Measurements from ENCODE around the gene SFTA2. TPM values are rescaled to one million over a fixed set of nuclear protein-coding genes. Genes with fewer than 3 reads are reported as not detected.
"Not testable (repeated sequence)": the region's sequence is repeated elsewhere in the genome, so short reads cannot be mapped to it uniquely, and the experiment has no call there.

Gene SFTA2
- total RNA-seq, 4 donors from 2014 or later: 2.0 to 31.7 (median 6.4) TPM

GRCh38 chr6:30970946-30971345 is 39.0 kb upstream of the SFTA2 start:
- no peak for DNase-seq
- H3K27ac ChIP-seq: peak overlapping the region in 1 of 4 donors; percentile 68
- 49 to 58% methylated on average over 5 of the region's 5 CpGs for WGBS, 2 donors
- H3K4me1 ChIP-seq: peaks cover 0 to 12% (median 0%) of the 10 kb centered on the region in 3 donors
- intact Hi-C loops (cut with DNase I): no loop called here
- H3K36me3 ChIP-seq: no peaks in the 10 kb centered on the region
- no peaks in the 10 kb centered on the region for H3K9me3 ChIP-seq
- H3K4me3 ChIP-seq: no peak overlapping the region
- H3K27me3 ChIP-seq: peaks cover 0 to 11% (median 0%) of the 10 kb centered on the region in 4 donors
- no peak for TF ChIP-seq POLR2A (IDR thresholded peaks at IDR 0.05)
- TF ChIP-seq CTCF (IDR thresholded peaks at IDR 0.05): no peak

- WGBS, 2 donors: 83 to 92% methylated on average over 5 to 6 of the region's 6 CpGs
- H3K27ac ChIP-seq: peak overlapping the region in 1 of 4 donors; percentile 9
- H3K4me3 ChIP-seq; H3K9me3 ChIP-seq; intact Hi-C loops (cut with DNase I); DNase-seq; H3K36me3 ChIP-seq: not testable (repeated sequence)
- peaks cover 0 to 15% (median 0%) of the 10 kb centered on the region in 3 donors for H3K4me1 ChIP-seq
- peaks cover 0 to 11% (median 0%) of the 10 kb centered on the region in 4 donors for H3K27me3 ChIP-seq
Observed at GRCh38 chr6:30969171-30969570, 37.2 kb upstream of the SFTA2 start.

GRCh38 chr6:30966154-30966553 is 34.2 kb upstream of the SFTA2 start:
- intact Hi-C loops (cut with DNase I): no loop called here
- H3K4me1 ChIP-seq: peaks cover 0 to 46% (median 0%) of the 10 kb centered on the region in 3 donors
- TF ChIP-seq POLR2A (IDR thresholded peaks at IDR 0.05) (no peak), CTCF (IDR thresholded peaks at IDR 0.05) (no peak)
- no peak overlapping the region for H3K4me3 ChIP-seq
- no peak overlapping the region for H3K27ac ChIP-seq
- H3K9me3 ChIP-seq: no peaks in the 10 kb centered on the region
- no peaks in the 10 kb centered on the region for H3K27me3 ChIP-seq
- DNase-seq: no peak
- H3K36me3 ChIP-seq: no peaks in the 10 kb centered on the region
- WGBS, 2 donors: 72 to 77% methylated on average over 3 of the region's 3 CpGs

- no peak overlapping the region for H3K4me3 ChIP-seq
- no peak overlapping the region for H3K27ac ChIP-seq
- H3K27me3 ChIP-seq: no peaks in the 10 kb centered on the region
- intact Hi-C loops (cut with DNase I): no loop called here
- H3K9me3 ChIP-seq: no peaks in the 10 kb centered on the region
- peaks cover 0 to 43% (median 0%) of the 10 kb centered on the region in 3 donors for H3K4me1 ChIP-seq
- DNase-seq: no peak
- H3K36me3 ChIP-seq: no peaks in the 10 kb centered on the region
- WGBS, 2 donors: 81 to 90% methylated on average over 5 of the region's 5 CpGs
- TF ChIP-seq CTCF (IDR thresholded peaks at IDR 0.05) (no peak), POLR2A (IDR thresholded peaks at IDR 0.05) (no peak)
Observed at GRCh38 chr6:30965140-30965601, 33.2 kb upstream of the SFTA2 start.

GRCh38 chr6:30964075-30964474 is 32.1 kb upstream of the SFTA2 start:
- WGBS, 2 donors: 78 to 80% methylated on average over 4 of the region's 4 CpGs

More at GRCh38 chr6:30964075-30964474, 32.1 kb upstream of the SFTA2 start:
- Histone ChIP-seq H3K36me3 (no peaks in the 10 kb centered on the region), H3K27ac (peak overlapping the region in 2 of 4 donors; percentile 48 to 62), H3K4me1 (peaks cover 0 to 39% (median 0%) of the 10 kb centered on the region in 3 donors), H3K4me3 (no peak overlapping the region), H3K27me3 (no peaks in the 10 kb centered on the region), H3K9me3 (no peaks in the 10 kb centered on the region)
- no peak for TF ChIP-seq POLR2A (IDR thresholded peaks at IDR 0.05)
- no peak for TF ChIP-seq CTCF (IDR thresholded peaks at IDR 0.05)
- DNase-seq: no peak
- intact Hi-C loops (cut with DNase I): no loop called here

Measured in esophagus squamous epithelium (tissue), 5 donors.